ENCODE measurements around the gene SPOCK3.

GRCh38 chr4:167233685-167234315, 494 bp downstream of the SPOCK3 start:
- TF ChIP-seq CTCF (IDR thresholded peaks at IDR 0.05), result no peak
- TF ChIP-seq POLR2A (IDR thresholded peaks at IDR 0.05), result no peak
